Measurements from ENCODE around the gene FEN1. TPM values are rescaled to one million over a fixed set of nuclear protein-coding genes. Genes with fewer than 3 reads are reported as not detected.

The FEN1 gene
- total RNA-seq, 1 experiment from 2014 or later: 89.5 TPM

DNA sequence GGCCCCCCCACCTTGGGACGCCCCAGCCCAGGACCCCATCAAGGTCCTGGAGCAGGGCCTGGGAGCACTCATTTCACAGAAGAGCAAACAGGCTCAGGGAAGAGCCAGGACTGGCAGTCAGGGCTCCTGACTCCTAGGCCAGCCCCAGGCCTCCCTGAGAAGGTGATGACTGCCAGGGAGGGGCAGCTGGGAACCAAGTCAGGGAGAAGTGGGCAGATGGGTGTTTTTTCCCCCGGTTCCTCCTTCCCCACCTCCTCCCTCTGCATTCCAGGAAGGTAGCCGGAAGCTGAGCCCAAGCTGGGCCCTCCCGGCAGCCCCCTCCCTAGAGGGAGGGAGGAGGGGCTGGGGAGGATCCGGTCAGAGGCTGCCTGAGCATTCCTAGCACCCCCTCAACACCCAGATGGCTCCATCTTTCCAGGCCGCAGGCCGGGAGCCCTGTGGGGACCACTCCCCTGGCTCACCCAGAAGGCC lies 20.7 kb upstream of the FEN1 start:
- DNase-seq (ENCODE audit: low read depth, low spot score): no peak
- Histone ChIP-seq H3K27ac (ENCODE audit: low read depth, low read length) (peak overlapping the region; percentile 53; the same call in 1 of the 2 replicates), H3K4me1 (ENCODE audit: control insufficient read depth in 1 of 2, insufficient read depth in 2 of 2, low read length in 2 of 2) (peaks cover 10 to 20% of the 10 kb centered on the region in 2 experiments), H3K36me3 (ENCODE audit: control insufficient read depth in 1 of 2, insufficient read depth in 2 of 2, low read length in 2 of 2) (no peaks in the 10 kb centered on the region), H3K79me2 (ENCODE audit: insufficient read depth, low read length) (no peaks in the 10 kb centered on the region), H3K9me2 (ENCODE audit: insufficient read depth) (no peaks in the 10 kb centered on the region), H4K20me1 (ENCODE audit: insufficient read depth) (no peaks in the 10 kb centered on the region), H3K27me3 (ENCODE audit: insufficient read depth, low read length) (no peaks in the 10 kb centered on the region), H2AFZ (ENCODE audit: low read depth, low read length, poor library complexity, severe bottlenecking) (no peak overlapping the region), H3K9me3 (ENCODE audit: control insufficient read depth in 1 of 2, insufficient read depth in 1 of 2, low read depth in 1 of 2, low read length in 2 of 2) (no peaks in the 10 kb centered on the region), H3K4me3 (replicated peaks in 1 of 2; ENCODE audit: low read depth in 1 of 2, low read length in 2 of 2) (no peak overlapping the region), H3K9ac (ENCODE audit: low read length) (no peak overlapping the region), H3K4me2 (ENCODE audit: low read length) (peak overlapping the region; percentile 33)
- ChIA-PET RAD21 (ENCODE audit: low non-redundant PET in 1 of 2, low total read pairs in 2 of 2, uncharacterized antibody in 2 of 2, unreplicated experiment in 2 of 2) (interaction anchor here in 1 of 2 experiments (1.3 kb wide), 1 partner anchor 24 kb away, joined by 8 read pairs; no protein-coding TSS in a partner anchor), POLR2A (interaction anchor here (1.0 kb wide), 1 partner anchor 20 kb away, joined by 3 read pairs; no protein-coding TSS in a partner anchor), CTCF (interaction anchor here (1.0 to 1.1 kb wide), 2 partner anchors 25 to 336 kb away, joined by 3 to 8 read pairs; no protein-coding TSS in a partner anchor)
- TF ChIP-seq EZH2 (IDR thresholded peaks at IDR 0.05) (no peak), RAD21 (IDR thresholded peaks at IDR 0.05; ENCODE audit: low read depth) (no peak), EGR1 (IDR thresholded peaks at IDR 0.05; ENCODE audit: low read depth) (no peak), ELF1 (IDR thresholded peaks at IDR 0.05; ENCODE audit: borderline replicate concordance, low read depth) (no peak), YY1 (IDR thresholded peaks at IDR 0.05; ENCODE audit: extremely low read depth, insufficient replicate concordance, low read depth, low read length) (no peak), FOSL1 (IDR thresholded peaks at IDR 0.05; ENCODE audit: low read depth) (no peak), CBX3 (IDR thresholded peaks at IDR 0.05; ENCODE audit: low read depth) (no peak), POLR2A (IDR thresholded peaks at IDR 0.05; ENCODE audit: borderline replicate concordance, extremely low read depth, insufficient read depth, insufficient read length) (no peak)
- TF ChIP-seq, protein P1, sequence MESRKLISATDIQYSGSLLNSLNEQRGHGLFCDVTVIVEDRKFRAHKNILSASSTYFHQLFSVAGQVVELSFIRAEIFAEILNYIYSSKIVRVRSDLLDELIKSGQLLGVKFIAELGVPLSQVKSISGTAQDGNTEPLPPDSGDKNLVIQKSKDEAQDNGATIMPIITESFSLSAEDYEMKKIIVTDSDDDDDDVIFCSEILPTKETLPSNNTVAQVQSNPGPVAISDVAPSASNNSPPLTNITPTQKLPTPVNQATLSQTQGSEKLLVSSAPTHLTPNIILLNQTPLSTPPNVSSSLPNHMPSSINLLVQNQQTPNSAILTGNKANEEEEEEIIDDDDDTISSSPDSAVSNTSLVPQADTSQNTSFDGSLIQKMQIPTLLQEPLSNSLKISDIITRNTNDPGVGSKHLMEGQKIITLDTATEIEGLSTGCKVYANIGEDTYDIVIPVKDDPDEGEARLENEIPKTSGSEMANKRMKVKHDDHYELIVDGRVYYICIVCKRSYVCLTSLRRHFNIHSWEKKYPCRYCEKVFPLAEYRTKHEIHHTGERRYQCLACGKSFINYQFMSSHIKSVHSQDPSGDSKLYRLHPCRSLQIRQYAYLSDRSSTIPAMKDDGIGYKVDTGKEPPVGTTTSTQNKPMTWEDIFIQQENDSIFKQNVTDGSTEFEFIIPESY (IDR thresholded peaks at IDR 0.05; ENCODE audit: extremely low read depth, insufficient replicate concordance, low read length): no peak
- BruUV-seq (replicated peaks): no TSS peak
- ATAC-seq: no peak
- intact Hi-C loops (cut with micrococcal nuclease): no loop called here

Data from HCT116 (cell line).